Upper lobe of left lung (tissue), 6 donors: ENCODE results near the gene ZDHHC14. TPM values are rescaled to one million over a fixed set of nuclear protein-coding genes. Genes with fewer than 3 reads are reported as not detected.

Experiments used
- ATAC-seq, 2 donors: fragments of 200-7000 bp; cut with Tn5 transposase; one replicate each; pipeline ENCODE4 v1.9.1; 2022; ENCODE audit warnings: mild to moderate bottlenecking in 2 of 2, moderate library complexity in 2 of 2; ENCODE audit not compliant: low FRiP score in 2 of 2
- DNase-seq, 2 donors: peaks; one replicate each; pipeline ENCODE4 v3.0.0-alpha.2; 2019 to 2020
- H3K27ac ChIP-seq, 4 donors: fragments of 200-600 bp; sonication (generic); one replicate each; pipeline ENCODE4 v1.5.1; 2016 to 2019
- H3K27me3 ChIP-seq, 4 donors: fragments of 200-600 bp; sonication (generic); one replicate each; pipeline ENCODE4 v1.5.1; 2017 to 2019
- H3K36me3 ChIP-seq, 4 donors: fragments of 200-600 bp; sonication (generic); one replicate each; pipeline ENCODE4 v1.5.1; 2016 to 2019
- H3K4me1 ChIP-seq, 4 donors: fragments of 200-600 bp; sonication (generic); one replicate each; pipeline ENCODE4 v1.5.1; 2018 to 2019
- H3K4me3 ChIP-seq, 4 donors: fragments of 200-600 bp; sonication (generic); one replicate each; pipeline ENCODE4 v1.5.1; 2017 to 2019; ENCODE audit warnings: mild to moderate bottlenecking in 2 of 4, moderate library complexity in 1 of 4
- H3K9me3 ChIP-seq, 4 donors: fragments of 200-600 bp; sonication (generic); one replicate each; pipeline ENCODE4 v1.5.1; 2018 to 2019
- EP300 ChIP-seq, 4 donors: sonication (generic); formaldehyde crosslinking; IDR thresholded peaks; one replicate each; pipeline ENCODE4 v1.5.1; 2017; ENCODE audit warnings: antibody characterized with exemption in 4 of 4, control low read depth in 2 of 4
- POLR2A ChIP-seq, 4 donors: fragments of 450-650 bp; IDR thresholded peaks; one replicate each; pipeline ENCODE4 v1.5.1; 2016 to 2017; ENCODE audit warnings: antibody characterized with exemption in 4 of 4, mild to moderate bottlenecking in 2 of 4
- POLR2AphosphoS5 ChIP-seq, 2 donors: sonication (generic); formaldehyde crosslinking; IDR thresholded peaks; one replicate each; pipeline ENCODE4 v1.5.1; 2017; ENCODE audit warnings: antibody characterized with exemption in 2 of 2
- WGBS, 2 donors: methylation state at CpG; one replicate each; pipeline ENCODE4 v1.1.5; 2017 to 2018; 5-methylcytosine and 5-hydroxymethylcytosine counted together
- total RNA-seq, 6 donors: library from RNA; depleted of rRNA in 4 of 6; stranded (reverse); fragments of >200 nt in 4 of 6; gene quantifications; one replicate each; pipeline versions ENCODE4 v1.1.0 to v1.2.1, GENCODE V29; 2016 to 2021
- TF ChIP-seq, protein P1 (sequence below), 6 experiments: fragments of 450-650 bp in 4 of 6; fragments of 200-600 bp in 2 of 6; sonication (generic) in 2 of 6; IDR thresholded peaks; one replicate each; pipeline ENCODE4 v1.5.1; 2016 to 2019; ENCODE audit warnings: antibody characterized with exemption in 6 of 6
- donor health status: DM: no; HTN: no; CAD: no; lungs with moderate emphysema.
- donor health status: DM: no; HTN: yes; CAD: no; lungs with severe emphysema.

ZDHHC14 gene
- total RNA-seq, 6 donors from 2014 or later: 5.3 to 16.5 (median 9.4) TPM

DNA sequence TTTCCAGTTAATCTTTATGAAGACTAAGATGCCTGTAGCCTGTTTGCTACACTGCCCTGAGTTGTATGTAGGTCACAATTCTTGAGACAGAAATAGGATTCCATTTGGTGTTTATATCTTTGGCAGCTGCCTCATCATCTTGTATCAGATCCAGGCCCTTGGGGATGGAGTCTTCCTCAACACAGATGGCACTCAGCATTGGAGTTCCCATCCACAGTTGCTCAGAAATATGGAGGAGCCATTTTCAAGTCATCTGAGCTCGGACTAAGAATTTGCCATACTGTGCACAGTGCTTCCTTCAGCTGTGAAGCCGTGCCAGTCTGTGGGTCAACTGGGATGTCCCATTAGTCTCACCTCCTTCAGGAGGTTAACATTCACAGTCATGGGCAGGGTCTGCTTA lies 156.6 kb downstream of the ZDHHC14 start:
- Histone ChIP-seq H3K4me1 (peaks cover 24 to 33% (median 26%) of the 10 kb centered on the region in 4 donors), H3K27ac (peak overlapping the region in 2 of 4 donors; percentile 10 to 36), H3K36me3 (no peaks in the 10 kb centered on the region), H3K9me3 (no peaks in the 10 kb centered on the region), H3K27me3 (no peaks in the 10 kb centered on the region), H3K4me3 (no peak overlapping the region)
- TF ChIP-seq POLR2AphosphoS5 (IDR thresholded peaks at IDR 0.05): no peak
- TF ChIP-seq, protein P1, sequence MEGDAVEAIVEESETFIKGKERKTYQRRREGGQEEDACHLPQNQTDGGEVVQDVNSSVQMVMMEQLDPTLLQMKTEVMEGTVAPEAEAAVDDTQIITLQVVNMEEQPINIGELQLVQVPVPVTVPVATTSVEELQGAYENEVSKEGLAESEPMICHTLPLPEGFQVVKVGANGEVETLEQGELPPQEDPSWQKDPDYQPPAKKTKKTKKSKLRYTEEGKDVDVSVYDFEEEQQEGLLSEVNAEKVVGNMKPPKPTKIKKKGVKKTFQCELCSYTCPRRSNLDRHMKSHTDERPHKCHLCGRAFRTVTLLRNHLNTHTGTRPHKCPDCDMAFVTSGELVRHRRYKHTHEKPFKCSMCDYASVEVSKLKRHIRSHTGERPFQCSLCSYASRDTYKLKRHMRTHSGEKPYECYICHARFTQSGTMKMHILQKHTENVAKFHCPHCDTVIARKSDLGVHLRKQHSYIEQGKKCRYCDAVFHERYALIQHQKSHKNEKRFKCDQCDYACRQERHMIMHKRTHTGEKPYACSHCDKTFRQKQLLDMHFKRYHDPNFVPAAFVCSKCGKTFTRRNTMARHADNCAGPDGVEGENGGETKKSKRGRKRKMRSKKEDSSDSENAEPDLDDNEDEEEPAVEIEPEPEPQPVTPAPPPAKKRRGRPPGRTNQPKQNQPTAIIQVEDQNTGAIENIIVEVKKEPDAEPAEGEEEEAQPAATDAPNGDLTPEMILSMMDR (IDR thresholded peaks at IDR 0.05): no peak
- TF ChIP-seq EP300 (IDR thresholded peaks at IDR 0.05): no peak
- TF ChIP-seq POLR2A (IDR thresholded peaks at IDR 0.05): no peak
- WGBS, 2 donors: 93 to 94% methylated on average over 2 of the region's 2 CpGs
- no peak for ATAC-seq
- no peak for DNase-seq

DNA sequence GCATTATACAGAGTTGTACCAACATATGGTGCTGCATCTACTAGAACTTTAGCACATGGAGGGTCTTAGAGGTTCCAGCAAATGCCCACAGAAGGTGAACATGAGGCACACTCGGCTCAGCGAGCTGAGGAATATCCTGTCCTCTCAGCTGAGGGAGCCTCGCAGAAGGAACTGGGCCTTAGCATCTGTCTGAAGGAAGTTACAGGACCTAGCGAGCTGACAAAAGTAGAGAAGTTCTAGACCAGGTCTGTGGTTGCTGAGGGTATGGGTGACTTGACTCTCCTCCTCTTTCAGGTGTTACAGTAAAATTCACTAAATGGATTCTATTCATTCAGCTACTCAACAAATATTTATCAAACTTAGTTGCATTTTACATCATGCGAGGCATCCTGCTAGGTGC lies 157.2 kb downstream of the ZDHHC14 start:
- Histone ChIP-seq H3K4me3 (no peak overlapping the region), H3K9me3 (no peaks in the 10 kb centered on the region), H3K4me1 (peaks cover 24 to 33% (median 28%) of the 10 kb centered on the region in 4 donors), H3K27me3 (no peaks in the 10 kb centered on the region), H3K27ac (peak overlapping the region in 2 of 4 donors; percentile 10 to 36), H3K36me3 (no peaks in the 10 kb centered on the region)
- TF ChIP-seq, protein P1 (IDR thresholded peaks at IDR 0.05): no peak
- TF ChIP-seq EP300 (IDR thresholded peaks at IDR 0.05): no peak
- no peak for TF ChIP-seq POLR2AphosphoS5 (IDR thresholded peaks at IDR 0.05)
- TF ChIP-seq POLR2A (IDR thresholded peaks at IDR 0.05): no peak
- DNase-seq: no peak
- ATAC-seq: no peak
- 67 to 71% methylated on average over 5 of the region's 5 CpGs for WGBS, 2 donors

GRCh38 chr6:157538698-157539097 lies 157.7 kb downstream of the ZDHHC14 start:
- H3K36me3 ChIP-seq: peaks cover 0 to 2% (median 0%) of the 10 kb centered on the region in 4 donors
- H3K27me3 ChIP-seq: no peaks in the 10 kb centered on the region
- ATAC-seq (no peak), DNase-seq (no peak)
- no peaks in the 10 kb centered on the region for H3K9me3 ChIP-seq
- peak overlapping the region in 1 of 4 donors; percentile 26 for H3K27ac ChIP-seq
- H3K4me3 ChIP-seq: no peak overlapping the region
- 91 to 94% methylated on average over 13 of the region's 13 CpGs for WGBS, 2 donors
- peaks cover 20 to 30% (median 28%) of the 10 kb centered on the region in 4 donors for H3K4me1 ChIP-seq
- TF ChIP-seq EP300 (IDR thresholded peaks at IDR 0.05) (no peak), POLR2AphosphoS5 (IDR thresholded peaks at IDR 0.05) (no peak), POLR2A (IDR thresholded peaks at IDR 0.05) (no peak)
- TF ChIP-seq, protein P1 (IDR thresholded peaks at IDR 0.05): no peak

DNA sequence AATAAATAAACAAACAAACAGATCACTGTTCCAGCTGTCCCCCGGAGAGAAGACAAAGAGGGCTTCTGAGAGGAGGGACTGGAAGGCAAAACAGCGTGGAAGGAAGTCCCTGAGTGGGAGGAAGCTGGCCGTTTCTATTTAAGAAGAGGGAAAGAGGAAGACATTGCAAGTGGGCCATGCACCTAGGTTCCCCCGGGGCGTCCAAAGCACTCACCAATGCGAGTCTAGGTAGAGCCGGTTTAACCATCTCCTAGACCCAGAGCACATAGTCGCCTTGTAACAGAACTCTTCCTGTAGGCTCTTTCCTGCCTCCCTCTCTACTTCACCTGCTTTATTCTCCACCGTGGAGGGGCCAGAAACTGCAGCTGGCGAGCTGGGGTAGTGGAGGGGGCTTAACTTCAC lies 158.4 kb downstream of the ZDHHC14 start:
- ATAC-seq: no peak
- 62 to 73% methylated on average over 10 of the region's 10 CpGs for WGBS, 2 donors
- H3K4me1 ChIP-seq: peaks cover 18 to 30% (median 28%) of the 10 kb centered on the region in 4 donors

More for the DNA sequence above, 158.4 kb downstream of the ZDHHC14 start:
- H3K4me3 ChIP-seq: no peak overlapping the region
- H3K27me3 ChIP-seq: no peaks in the 10 kb centered on the region
- no peak for TF ChIP-seq EP300 (IDR thresholded peaks at IDR 0.05)
- TF ChIP-seq POLR2AphosphoS5 (IDR thresholded peaks at IDR 0.05): no peak
- no peak for TF ChIP-seq POLR2A (IDR thresholded peaks at IDR 0.05)
- TF ChIP-seq, protein P1 (IDR thresholded peaks at IDR 0.05): no peak
- no peak for DNase-seq
- no peak overlapping the region for H3K27ac ChIP-seq
- H3K36me3 ChIP-seq: peaks cover 0 to 7% (median 0%) of the 10 kb centered on the region in 4 donors
- no peaks in the 10 kb centered on the region for H3K9me3 ChIP-seq
